HepG2 (cell line): Measurements from ENCODE around the gene CARHSP1. TPM values are rescaled to one million over a fixed set of nuclear protein-coding genes. Genes with fewer than 3 reads are reported as not detected.

Source experiments
- ATAC-seq: fragments of 200-7000 bp; cut with Tn5 transposase; 3 replicates; pipeline ENCODE4 v1.9.1; 2020; ENCODE audit warnings: mild to moderate bottlenecking, moderate library complexity
- BruUV-seq: library from RNA; stranded (reverse); fragments of 400-500 nt; replicated peaks from 2 replicates; lab custom pipeline; 2021; lab: Mats Ljungman, UMichigan
- CTCF ChIA-PET: fragments of 300-600 bp; formaldehyde crosslinking; extraction: SDS; loops from one replicate; lab custom pipeline; 2021; ENCODE audit warnings: low total read pairs, inconsistent platforms, low intra/inter-chr PET ratio; lab: Yijun Ruan, JAX
- POLR2A ChIA-PET: fragments of 350-600 bp; sonication (Branson Sonifier 250); formaldehyde crosslinking; loops from one replicate; lab custom pipeline; 2020; ENCODE audit warnings: antibody characterized with exemption, inconsistent platforms; lab: Yijun Ruan, JAX
- DNase-seq: peaks from one replicate; pipeline ENCODE4 v3.0.0-alpha.2; 2015; ENCODE audit warnings: low spot score
- FAIRE-seq: peaks from 3 replicates; lab custom pipeline; 2011; peaks lifted over from hg19 to GRCh38; lab: Jason Lieb, UNC
- H2AFZ ChIP-seq: one replicate; pipeline ENCODE4 v1.6.1; 2011; ENCODE audit warnings: low read length, inconsistent platforms
- H3K27ac ChIP-seq: fragments of 300-600 bp; 3 replicates; pipeline ENCODE4 v1.8.0; 2011; ENCODE audit warnings: mixed run types, mild to moderate bottlenecking, mixed read lengths, low read length, inconsistent platforms; ENCODE audit not compliant: insufficient read depth; ENCODE audit errors: extremely low read length
- H3K27me3 ChIP-seq, 2 experiments: fragments of 200-600 bp in 1 of 2; 2 replicates in 1 of 2; 3 replicates in 1 of 2; pipeline versions ENCODE4 v1.6.0 to v1.8.0; 2011; ENCODE audit warnings: low read length in 2 of 2, mild to moderate bottlenecking in 2 of 2, moderate library complexity in 2 of 2, inconsistent platforms in 1 of 2; ENCODE audit not compliant: insufficient read depth in 2 of 2, control insufficient read depth in 1 of 2
- H3K36me3 ChIP-seq, 2 experiments: fragments of 200-600 bp in 1 of 2; replicated peaks in 1 of 2; 2 replicates in 1 of 2; 3 replicates in 1 of 2; pipeline versions ENCODE4 v1.5.1 to v1.8.0; 2011; ENCODE audit warnings: low read length in 2 of 2, inconsistent platforms in 1 of 2; ENCODE audit not compliant: insufficient read depth in 2 of 2, control insufficient read depth in 1 of 2
- H3K4me1 ChIP-seq: 2 replicates; pipeline ENCODE4 v1.5.1; 2012; ENCODE audit warnings: low read length, inconsistent platforms; ENCODE audit not compliant: insufficient read depth
- H3K4me2 ChIP-seq: 2 replicates; pipeline ENCODE4 v1.6.0; 2011; ENCODE audit warnings: low read depth, low read length, inconsistent platforms
- H3K4me3 ChIP-seq, 3 experiments: fragments of 200-600 bp in 1 of 3; sonication (generic), shearing (Covaris generic) in 1 of 3; replicated peaks in 1 of 3; 2 replicates each; pipeline ENCODE4 v1.5.1; 2011 to 2016; ENCODE audit warnings: low read length in 3 of 3, inconsistent platforms in 2 of 3, low read depth in 2 of 3, mild to moderate bottlenecking in 2 of 3, control low read depth in 1 of 3, mixed read lengths in 1 of 3; ENCODE audit not compliant: insufficient read depth in 1 of 3
- H3K79me2 ChIP-seq: one replicate; pipeline ENCODE4 v1.6.1; 2011; ENCODE audit warnings: low read length, inconsistent platforms; ENCODE audit not compliant: insufficient read depth
- H3K9ac ChIP-seq: 2 replicates; pipeline ENCODE4 v1.6.0; 2011; ENCODE audit warnings: mild to moderate bottlenecking, low read depth, low read length, inconsistent platforms; ENCODE audit not compliant: insufficient read depth
- H3K9me3 ChIP-seq: 2 replicates; pipeline ENCODE4 v1.5.1; 2012; ENCODE audit warnings: mild to moderate bottlenecking, low read length
- H4K20me1 ChIP-seq: 2 replicates; pipeline ENCODE4 v1.6.0; 2011; ENCODE audit warnings: inconsistent platforms, mild to moderate bottlenecking, low read length, moderate library complexity; ENCODE audit not compliant: insufficient read depth
- AGO2 ChIP-seq: fragments of 200-400 bp; formaldehyde crosslinking; optimal IDR thresholded peaks from 2 replicates; pipeline ENCODE3; 2017; ENCODE audit warnings: mild to moderate bottlenecking, low read depth, low read length, moderate library complexity
- POLR2G ChIP-seq: fragments of 200-400 bp; formaldehyde crosslinking; IDR thresholded peaks from 2 replicates; pipeline ENCODE4 v1.6.1; 2018; ENCODE audit warnings: mild to moderate bottlenecking, low read depth, low read length, moderate library complexity
- RBM22 ChIP-seq: fragments of 200-400 bp; formaldehyde crosslinking; optimal IDR thresholded peaks from 2 replicates; pipeline ENCODE3; 2017; ENCODE audit warnings: mild to moderate bottlenecking, low read length, moderate library complexity
- RBM39 ChIP-seq: fragments of 200-400 bp; formaldehyde crosslinking; IDR thresholded peaks from one replicate; pipeline ENCODE4 v1.6.1; 2018; ENCODE audit warnings: antibody characterized with exemption, mild to moderate bottlenecking, low read depth, low read length; ENCODE audit not compliant: poor library complexity, severe bottlenecking
- WGBS: methylation state at CpG from one replicate; pipeline ENCODE4 v1.1.6; 2017; ENCODE audit warnings: low lambda C conversion rate; 5-methylcytosine and 5-hydroxymethylcytosine counted together
- in situ Hi-C: cut with HindIII; loops from 2 replicates; pipeline ENCODE4 v1.10.0; 2017; ENCODE audit warnings: low pct_unique_long_range_greater_than_20kb; ENCODE audit not compliant: extremely low pct_ligation_motif_present
- intact Hi-C: fragments of 100-400 bp; cut with micrococcal nuclease; formaldehyde crosslinking; loops from one replicate; pipeline ENCODE4 v1.10.0; 2022; ENCODE audit not compliant: unreplicated experiment
- polyA plus RNA-seq, 8 experiments: library from polyadenylated mRNA; depleted of rRNA in 3 of 8; stranded (reverse) in 7 of 8; unstranded in 1 of 8; fragments of >200 nt; fragmentation: Illumina TruSeq in 4 of 8; extraction: Trizol in 4 of 8; gene quantifications; 2 replicates each; pipeline versions ENCODE4 v1.2.1 to v1.2.3, GENCODE V29; 2011 to 2016; ENCODE audit warnings: low read depth in 4 of 8, missing spikeins in 1 of 8, mixed read lengths in 1 of 8; ENCODE audit not compliant: insufficient read depth in 1 of 8
- total RNA-seq, 5 experiments: library from RNA; depleted of rRNA; stranded (reverse); fragments of >200 nt; fragmentation: Illumina TruSeq; extraction: Trizol; gene quantifications; 2 replicates each; pipeline ENCODE4 v1.2.3, GENCODE V29; 2016; ENCODE audit warnings: low read depth in 1 of 5
- TF ChIP-seq, protein P1 (sequence below): sonication (generic); formaldehyde crosslinking; IDR thresholded peaks from 2 replicates; pipeline ENCODE4 v1.5.1; 2020; ENCODE audit warnings: mild to moderate bottlenecking, missing genetic modification reagents, moderate library complexity
- TF ChIP-seq, protein P2 (sequence below): sonication (generic); formaldehyde crosslinking; IDR thresholded peaks from 2 replicates; pipeline ENCODE4 v1.4.0; 2020; ENCODE audit warnings: missing genetic modification reagents, borderline replicate concordance
- TF ChIP-seq, protein P3 (sequence below): sonication (generic); formaldehyde crosslinking; IDR thresholded peaks from 2 replicates; pipeline ENCODE4 v1.5.0; 2020; ENCODE audit warnings: mild to moderate bottlenecking, low read depth, missing genetic modification reagents, borderline replicate concordance

The CARHSP1 gene
- total and polyA plus RNA-seq, 2 of the 13 experiments (the other 11 are each of a cell fraction or from before 2014, with no cell fraction given) = 173 to 345 TPM

DNA sequence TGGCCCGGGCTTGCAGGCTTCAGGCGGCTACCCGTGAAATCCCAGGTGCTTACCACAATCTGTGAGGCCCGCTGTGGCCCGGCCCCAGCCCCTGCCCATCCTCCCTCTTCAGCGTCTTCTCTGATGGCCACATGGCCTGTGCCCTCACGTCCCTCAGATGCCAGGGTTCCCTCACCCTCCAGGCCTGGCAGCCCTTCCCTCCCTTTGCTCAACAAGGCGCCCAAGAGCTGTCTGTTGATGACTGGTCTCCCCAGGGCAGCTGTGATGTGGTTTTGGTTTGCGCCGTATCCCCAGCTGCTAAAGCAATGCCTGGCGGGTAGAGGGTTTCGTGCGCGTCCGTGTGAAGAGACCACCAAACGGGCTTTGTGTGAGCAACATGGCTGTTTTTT, 36.1 kb downstream of the CARHSP1 start:
- peaks cover 18% of the 10 kb centered on the region for H4K20me1 ChIP-seq

More for the DNA sequence above, 36.1 kb downstream of the CARHSP1 start:
- WGBS = 98% methylated on average over 16 of the region's 16 CpGs
- BruUV-seq = no TSS peak
- Histone ChIP-seq H3K4me1 (no peaks in the 10 kb centered on the region), H3K9ac (no peak overlapping the region), H3K4me2 (no peak overlapping the region), H3K27ac (no peak overlapping the region), H3K36me3 (peaks cover 34 to 54% of the 10 kb centered on the region in 2 experiments), H3K27me3 (no peaks in the 10 kb centered on the region), H2AFZ (no peak overlapping the region), H3K9me3 (no peaks in the 10 kb centered on the region), H3K4me3 (no peak overlapping the region), H3K79me2 (peaks cover 31% of the 10 kb centered on the region)
- DNase-seq (no peak), FAIRE-seq (no peak), ATAC-seq (peak; percentile 15; the same call in 2 of the 3 replicates)
- TF ChIP-seq, protein P1, sequence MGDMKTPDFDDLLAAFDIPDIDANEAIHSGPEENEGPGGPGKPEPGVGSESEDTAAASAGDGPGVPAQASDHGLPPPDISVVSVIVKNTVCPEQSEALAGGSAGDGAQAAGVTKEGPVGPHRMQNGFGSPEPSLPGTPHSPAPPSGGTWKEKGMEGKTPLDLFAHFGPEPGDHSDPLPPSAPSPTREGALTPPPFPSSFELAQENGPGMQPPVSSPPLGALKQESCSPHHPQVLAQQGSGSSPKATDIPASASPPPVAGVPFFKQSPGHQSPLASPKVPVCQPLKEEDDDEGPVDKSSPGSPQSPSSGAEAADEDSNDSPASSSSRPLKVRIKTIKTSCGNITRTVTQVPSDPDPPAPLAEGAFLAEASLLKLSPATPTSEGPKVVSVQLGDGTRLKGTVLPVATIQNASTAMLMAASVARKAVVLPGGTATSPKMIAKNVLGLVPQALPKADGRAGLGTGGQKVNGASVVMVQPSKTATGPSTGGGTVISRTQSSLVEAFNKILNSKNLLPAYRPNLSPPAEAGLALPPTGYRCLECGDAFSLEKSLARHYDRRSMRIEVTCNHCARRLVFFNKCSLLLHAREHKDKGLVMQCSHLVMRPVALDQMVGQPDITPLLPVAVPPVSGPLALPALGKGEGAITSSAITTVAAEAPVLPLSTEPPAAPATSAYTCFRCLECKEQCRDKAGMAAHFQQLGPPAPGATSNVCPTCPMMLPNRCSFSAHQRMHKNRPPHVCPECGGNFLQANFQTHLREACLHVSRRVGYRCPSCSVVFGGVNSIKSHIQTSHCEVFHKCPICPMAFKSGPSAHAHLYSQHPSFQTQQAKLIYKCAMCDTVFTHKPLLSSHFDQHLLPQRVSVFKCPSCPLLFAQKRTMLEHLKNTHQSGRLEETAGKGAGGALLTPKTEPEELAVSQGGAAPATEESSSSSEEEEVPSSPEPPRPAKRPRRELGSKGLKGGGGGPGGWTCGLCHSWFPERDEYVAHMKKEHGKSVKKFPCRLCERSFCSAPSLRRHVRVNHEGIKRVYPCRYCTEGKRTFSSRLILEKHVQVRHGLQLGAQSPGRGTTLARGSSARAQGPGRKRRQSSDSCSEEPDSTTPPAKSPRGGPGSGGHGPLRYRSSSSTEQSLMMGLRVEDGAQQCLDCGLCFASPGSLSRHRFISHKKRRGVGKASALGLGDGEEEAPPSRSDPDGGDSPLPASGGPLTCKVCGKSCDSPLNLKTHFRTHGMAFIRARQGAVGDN (CRISPR knock-in tag) = 0 out of 2 replicates have a peak, but pooled peaks have one; percentile 20
- 0 out of 2 replicates have a peak, but pooled peaks have one; percentile 2 for TF ChIP-seq POLR2G
- TF ChIP-seq, protein P2, sequence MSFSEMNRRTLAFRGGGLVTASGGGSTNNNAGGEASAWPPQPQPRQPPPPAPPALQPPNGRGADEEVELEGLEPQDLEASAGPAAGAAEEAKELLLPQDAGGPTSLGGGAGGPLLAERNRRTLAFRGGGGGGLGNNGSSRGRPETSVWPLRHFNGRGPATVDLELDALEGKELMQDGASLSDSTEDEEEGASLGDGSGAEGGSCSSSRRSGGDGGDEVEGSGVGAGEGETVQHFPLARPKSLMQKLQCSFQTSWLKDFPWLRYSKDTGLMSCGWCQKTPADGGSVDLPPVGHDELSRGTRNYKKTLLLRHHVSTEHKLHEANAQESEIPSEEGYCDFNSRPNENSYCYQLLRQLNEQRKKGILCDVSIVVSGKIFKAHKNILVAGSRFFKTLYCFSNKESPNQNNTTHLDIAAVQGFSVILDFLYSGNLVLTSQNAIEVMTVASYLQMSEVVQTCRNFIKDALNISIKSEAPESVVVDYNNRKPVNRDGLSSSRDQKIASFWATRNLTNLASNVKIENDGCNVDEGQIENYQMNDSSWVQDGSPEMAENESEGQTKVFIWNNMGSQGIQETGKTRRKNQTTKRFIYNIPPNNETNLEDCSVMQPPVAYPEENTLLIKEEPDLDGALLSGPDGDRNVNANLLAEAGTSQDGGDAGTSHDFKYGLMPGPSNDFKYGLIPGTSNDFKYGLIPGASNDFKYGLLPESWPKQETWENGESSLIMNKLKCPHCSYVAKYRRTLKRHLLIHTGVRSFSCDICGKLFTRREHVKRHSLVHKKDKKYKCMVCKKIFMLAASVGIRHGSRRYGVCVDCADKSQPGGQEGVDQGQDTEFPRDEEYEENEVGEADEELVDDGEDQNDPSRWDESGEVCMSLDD = no peak
- peak; percentile 72 for TF ChIP-seq RBM22
- TF ChIP-seq RBM39 = peak; percentile 20
- TF ChIP-seq, protein P3, sequence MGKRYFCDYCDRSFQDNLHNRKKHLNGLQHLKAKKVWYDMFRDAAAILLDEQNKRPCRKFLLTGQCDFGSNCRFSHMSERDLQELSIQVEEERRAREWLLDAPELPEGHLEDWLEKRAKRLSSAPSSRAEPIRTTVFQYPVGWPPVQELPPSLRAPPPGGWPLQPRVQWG = no peak
- TF ChIP-seq AGO2 = peak; percentile 86
- intact Hi-C loops (no loop called here), in situ Hi-C loops (no loop called here)
- POLR2A ChIA-PET = no interaction called here
- CTCF ChIA-PET = no interaction called here
